ENCODE results near the gene NTM.

DNA sequence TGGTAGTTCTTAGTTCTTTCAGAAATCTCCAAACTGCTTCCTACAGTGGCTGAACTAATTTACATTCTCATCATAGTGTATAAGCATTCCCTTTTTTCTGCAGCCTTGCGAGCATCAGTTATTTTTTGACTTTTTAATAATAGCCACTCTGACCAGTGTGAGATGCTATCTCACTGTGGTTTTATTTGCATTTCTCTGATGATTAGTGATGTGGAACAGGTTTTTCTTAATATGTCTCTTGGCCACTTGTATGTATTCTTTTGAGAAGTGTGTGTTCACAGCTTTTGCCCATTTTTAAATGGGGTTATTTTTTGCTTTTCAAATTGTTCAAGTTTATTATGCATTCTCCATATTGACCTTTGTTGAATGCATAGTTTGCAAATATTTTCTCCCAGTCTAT is 459.3 kb downstream of the NTM start:
- TF ChIP-seq CTCF (IDR thresholded peaks at IDR 0.05; ENCODE audit: poor library complexity) (no peak), EZH2 (IDR thresholded peaks at IDR 0.05; ENCODE audit: borderline replicate concordance) (no peak)

All from hepatocyte (in vitro differentiated cells).